Gastrocnemius medialis (tissue), 4 donors: ENCODE measurements around the gene PITPNM2.

ENCODE experiments used
- CTCF ChIP-seq, 5 experiments: fragments of 450-650 bp in 3 of 5; fragments of 200-600 bp in 2 of 5; sonication (generic) in 2 of 5; IDR thresholded peaks in 4 of 5; conservative IDR thresholded peaks in 1 of 5; 1 replicate in 4 of 5; 2 replicates in 1 of 5; pipeline ENCODE4 v1.5.1; 2016 to 2019; ENCODE audit warnings: antibody characterized with exemption in 5 of 5, mild to moderate bottlenecking in 3 of 5, moderate library complexity in 3 of 5
- POLR2A ChIP-seq, 2 donors: fragments of 450-650 bp; IDR thresholded peaks; one replicate each; pipeline ENCODE4 v1.6.1; 2017; ENCODE audit warnings: antibody characterized with exemption in 2 of 2, mild to moderate bottlenecking in 2 of 2, moderate library complexity in 2 of 2

- TF ChIP-seq CTCF (IDR thresholded peaks at IDR 0.05 in 4 of 5, conservative IDR thresholded peaks at IDR 0.05 in 1 of 5) (no peak), POLR2A (IDR thresholded peaks at IDR 0.05) (no peak)
Observed at GRCh38 chr12:123126294-123127181, 24.4 kb downstream of the PITPNM2 start.
